Colonic mucosa (tissue), 4 donors: ENCODE data around the gene PTPRT. TPM values are rescaled to one million over a fixed set of nuclear protein-coding genes. Genes with fewer than 3 reads are reported as not detected.

ENCODE experiments used
- DNase-seq: peaks from one replicate; pipeline ENCODE4 v3.0.0-alpha.2; 2020
- H3K27ac ChIP-seq: fragments of 200-600 bp; one replicate; pipeline ENCODE4 v1.8.0; 2021
- H3K27me3 ChIP-seq: fragments of 200-600 bp; one replicate; pipeline ENCODE4 v1.8.0; 2021
- H3K36me3 ChIP-seq: fragments of 200-600 bp; one replicate; pipeline ENCODE4 v1.8.0; 2021
- H3K4me1 ChIP-seq: fragments of 200-600 bp; one replicate; pipeline ENCODE4 v1.8.0; 2021; ENCODE audit warnings: mild to moderate bottlenecking
- H3K4me3 ChIP-seq: fragments of 200-600 bp; one replicate; pipeline ENCODE4 v1.8.0; 2021
- H3K9ac ChIP-seq, 2 donors: one replicate each; pipeline ENCODE4 v1.7.0; 2013; ENCODE audit warnings: control low read depth in 2 of 2, low read depth in 2 of 2, low read length in 2 of 2
- H3K9me3 ChIP-seq: fragments of 200-600 bp; one replicate; pipeline ENCODE4 v1.8.0; 2021
- intact Hi-C: fragments of 100-400 bp; cut with DNase I; formaldehyde crosslinking; loops from one replicate; pipeline ENCODE4 v1.14.1; 2022
- total RNA-seq, 2 donors: library from RNA; stranded (reverse); fragmentation: NEBNext Ultra II Directional in 1 of 2; extraction: Animal tissue kit (Norgen Biotek cat#: 25700) in 1 of 2; gene quantifications; one replicate each; pipeline ENCODE4 v1.2.1, GENCODE V29; 2021
- TF ChIP-seq, protein P1 (sequence below): fragments of 200-600 bp; IDR thresholded peaks from one replicate; pipeline ENCODE4 v1.8.0; 2022; ENCODE audit warnings: antibody characterized with exemption, mild to moderate bottlenecking
- donor health status: healthy.
- donor health status: DM: no; HTN: no; CAD: no.
- donor health status: DM: no; HTN: no; CAD: no.

PTPRT gene
- total RNA-seq, 2 donors from 2014 or later = 0.11 to 0.12 TPM

DNA sequence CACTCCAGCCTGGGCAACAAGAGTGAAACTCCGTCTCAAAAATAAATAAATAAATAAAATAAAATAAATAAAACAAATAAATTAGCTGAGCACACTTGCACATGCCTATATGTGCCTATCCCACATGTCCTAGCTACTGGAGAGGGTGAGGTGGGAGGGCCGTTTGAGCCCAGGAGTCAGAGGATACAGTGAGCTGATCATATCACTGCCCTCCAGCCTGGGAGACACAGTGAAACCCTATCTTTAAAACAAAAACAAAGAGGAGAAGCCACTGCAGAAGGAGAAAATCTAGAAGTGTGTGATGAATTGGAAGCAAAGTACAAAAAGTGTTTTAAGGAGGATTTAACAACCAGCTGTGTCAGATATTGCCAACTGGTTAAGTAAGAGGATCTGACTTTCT lies 728.4 kb downstream of the PTPRT start:
- H3K36me3 ChIP-seq = no peaks in the 10 kb centered on the region
- TF ChIP-seq, protein P1, sequence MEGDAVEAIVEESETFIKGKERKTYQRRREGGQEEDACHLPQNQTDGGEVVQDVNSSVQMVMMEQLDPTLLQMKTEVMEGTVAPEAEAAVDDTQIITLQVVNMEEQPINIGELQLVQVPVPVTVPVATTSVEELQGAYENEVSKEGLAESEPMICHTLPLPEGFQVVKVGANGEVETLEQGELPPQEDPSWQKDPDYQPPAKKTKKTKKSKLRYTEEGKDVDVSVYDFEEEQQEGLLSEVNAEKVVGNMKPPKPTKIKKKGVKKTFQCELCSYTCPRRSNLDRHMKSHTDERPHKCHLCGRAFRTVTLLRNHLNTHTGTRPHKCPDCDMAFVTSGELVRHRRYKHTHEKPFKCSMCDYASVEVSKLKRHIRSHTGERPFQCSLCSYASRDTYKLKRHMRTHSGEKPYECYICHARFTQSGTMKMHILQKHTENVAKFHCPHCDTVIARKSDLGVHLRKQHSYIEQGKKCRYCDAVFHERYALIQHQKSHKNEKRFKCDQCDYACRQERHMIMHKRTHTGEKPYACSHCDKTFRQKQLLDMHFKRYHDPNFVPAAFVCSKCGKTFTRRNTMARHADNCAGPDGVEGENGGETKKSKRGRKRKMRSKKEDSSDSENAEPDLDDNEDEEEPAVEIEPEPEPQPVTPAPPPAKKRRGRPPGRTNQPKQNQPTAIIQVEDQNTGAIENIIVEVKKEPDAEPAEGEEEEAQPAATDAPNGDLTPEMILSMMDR = no peak
- intact Hi-C loops = no loop called here
- no peaks in the 10 kb centered on the region for H3K4me1 ChIP-seq
- no peaks in the 10 kb centered on the region for H3K27me3 ChIP-seq
- no peak overlapping the region for H3K4me3 ChIP-seq
- H3K9me3 ChIP-seq = no peaks in the 10 kb centered on the region
- H3K9ac ChIP-seq = no peak overlapping the region
- no peak for DNase-seq
- H3K27ac ChIP-seq = no peak overlapping the region

DNA sequence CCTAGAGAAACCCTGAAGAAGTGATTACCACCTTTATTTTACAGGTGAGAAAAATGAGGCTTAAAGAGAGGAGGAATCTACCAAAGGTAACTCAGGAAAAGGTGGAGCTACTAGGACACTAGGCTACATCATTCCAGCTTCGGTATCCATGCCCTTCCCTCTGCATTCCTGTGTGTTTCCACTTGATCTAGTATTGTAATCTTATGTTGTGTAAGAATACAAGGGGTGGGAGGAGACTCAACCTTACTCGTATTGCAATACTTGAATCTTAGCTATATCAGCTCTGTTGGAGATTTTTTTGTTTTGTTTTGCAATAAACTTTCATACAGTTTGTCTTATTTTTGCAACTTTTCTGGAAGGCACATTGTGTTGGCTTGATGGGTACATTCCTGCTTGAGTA lies 742.4 kb downstream of the PTPRT start:
- Histone ChIP-seq H3K9ac (no peak overlapping the region), H3K27ac (no peak overlapping the region), H3K4me1 (no peaks in the 10 kb centered on the region), H3K27me3 (no peaks in the 10 kb centered on the region), H3K4me3 (no peak overlapping the region), H3K9me3 (no peaks in the 10 kb centered on the region), H3K36me3 (no peaks in the 10 kb centered on the region)
- TF ChIP-seq, protein P1 = no peak
- DNase-seq = no peak
- intact Hi-C loops = no loop called here

DNA sequence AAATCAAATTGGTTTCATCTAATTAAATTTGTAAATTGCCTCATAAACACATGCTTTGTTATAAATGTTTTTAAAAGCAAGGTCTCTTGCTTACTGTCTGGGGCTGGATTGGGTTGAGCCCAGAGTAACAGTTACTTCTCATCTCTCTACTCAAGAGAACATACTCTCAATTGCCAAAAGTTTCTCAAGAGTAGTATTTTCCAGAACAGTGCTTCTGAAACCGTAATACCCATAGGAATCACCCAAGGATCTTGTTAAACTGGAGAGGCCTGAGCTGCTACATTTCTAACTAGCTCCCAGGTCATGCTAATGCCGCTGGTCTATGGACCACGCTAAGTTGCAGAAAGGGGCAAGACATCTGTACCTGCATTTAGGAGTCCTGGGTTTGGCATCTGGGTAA lies 744.9 kb downstream of the PTPRT start:
- no peaks in the 10 kb centered on the region for H3K36me3 ChIP-seq
- DNase-seq = no peak
- H3K27me3 ChIP-seq = no peaks in the 10 kb centered on the region
- H3K4me3 ChIP-seq = no peak overlapping the region
- H3K9ac ChIP-seq = no peak overlapping the region
- intact Hi-C loops = no loop called here
- H3K9me3 ChIP-seq = no peaks in the 10 kb centered on the region
- H3K4me1 ChIP-seq = no peaks in the 10 kb centered on the region
- no peak overlapping the region for H3K27ac ChIP-seq
- TF ChIP-seq, protein P1 = no peak

DNA sequence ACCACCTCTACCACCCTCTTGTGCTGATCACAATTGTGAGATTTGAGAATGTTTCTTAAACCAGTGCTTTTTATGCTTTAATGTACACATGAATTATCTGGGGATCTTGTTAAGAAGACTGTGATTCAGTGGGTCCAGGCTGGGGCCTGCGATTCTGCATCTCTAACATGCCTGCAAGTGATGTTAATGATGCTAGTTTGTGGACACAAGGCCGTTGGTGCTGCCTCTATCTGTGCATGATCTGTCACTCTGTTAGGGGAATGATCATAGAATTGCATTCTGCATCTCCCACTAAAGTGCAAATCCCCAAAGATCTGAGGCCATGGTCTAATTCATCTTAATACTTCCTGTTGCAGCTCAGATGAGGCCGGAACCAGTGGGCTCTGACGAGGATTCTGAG lies 746.5 kb downstream of the PTPRT start:
- no peaks in the 10 kb centered on the region for H3K27me3 ChIP-seq
- H3K9me3 ChIP-seq = no peaks in the 10 kb centered on the region
- TF ChIP-seq, protein P1 = no peak
- no peak for DNase-seq
- intact Hi-C loops = no loop called here
- H3K36me3 ChIP-seq = no peaks in the 10 kb centered on the region
- H3K9ac ChIP-seq = no peak overlapping the region
- H3K4me3 ChIP-seq = no peak overlapping the region
- H3K27ac ChIP-seq = no peak overlapping the region
- H3K4me1 ChIP-seq = no peaks in the 10 kb centered on the region

DNA sequence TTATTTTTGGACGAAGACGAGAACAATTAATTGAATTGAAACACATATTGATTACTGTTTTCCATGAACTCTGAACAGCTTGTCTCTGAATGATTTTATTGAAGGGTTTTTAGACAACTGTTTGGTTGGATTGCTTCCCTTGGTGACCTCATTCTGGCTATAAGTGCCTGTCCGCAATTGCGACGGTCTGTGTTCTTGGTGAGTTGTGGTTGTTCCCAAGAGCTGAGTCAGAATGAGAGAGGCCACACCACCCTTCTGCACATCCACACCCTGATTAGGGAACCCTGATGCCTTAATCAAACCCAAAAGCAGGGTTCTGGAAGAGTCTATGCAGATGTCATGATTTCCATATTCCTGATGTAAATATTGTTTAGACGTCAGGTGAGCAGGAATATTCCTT lies 747.0 kb downstream of the PTPRT start:
- Histone ChIP-seq H3K9me3 (no peaks in the 10 kb centered on the region), H3K27me3 (no peaks in the 10 kb centered on the region), H3K27ac (no peak overlapping the region), H3K4me3 (no peak overlapping the region), H3K9ac (no peak overlapping the region), H3K4me1 (no peaks in the 10 kb centered on the region), H3K36me3 (no peaks in the 10 kb centered on the region)
- TF ChIP-seq, protein P1 = no peak
- DNase-seq = no peak
- intact Hi-C loops = no loop called here

DNA sequence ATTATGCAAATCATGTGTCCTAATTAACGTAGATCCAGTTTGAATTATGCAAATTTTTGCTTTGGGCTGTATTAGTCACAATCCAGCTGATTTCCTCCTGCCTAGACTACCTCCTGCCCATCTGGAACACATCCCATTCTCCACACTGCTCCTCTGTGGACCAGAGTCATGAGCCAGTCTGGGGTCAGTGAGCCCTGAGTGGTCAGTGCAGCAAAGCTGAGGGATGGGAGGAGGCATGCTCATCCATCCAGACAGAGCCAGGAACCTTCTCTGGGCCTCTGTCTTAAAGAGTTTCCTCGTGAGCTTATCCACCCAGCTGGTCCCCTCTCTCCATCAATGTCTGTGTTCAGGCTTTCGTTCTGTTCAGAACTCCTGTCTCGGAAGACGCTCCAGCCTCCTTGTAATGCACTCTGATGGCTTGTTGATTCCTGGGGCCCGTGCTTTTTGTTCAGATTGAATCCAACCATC lies 747.8 kb downstream of the PTPRT start:
- intact Hi-C loops = no loop called here
- TF ChIP-seq, protein P1 = no peak
- no peak for DNase-seq

More for the DNA sequence above, 747.8 kb downstream of the PTPRT start:
- H3K27ac ChIP-seq = no peak overlapping the region
- H3K36me3 ChIP-seq = no peaks in the 10 kb centered on the region
- H3K9me3 ChIP-seq = no peaks in the 10 kb centered on the region
- H3K9ac ChIP-seq = no peak overlapping the region
- no peaks in the 10 kb centered on the region for H3K27me3 ChIP-seq
- no peaks in the 10 kb centered on the region for H3K4me1 ChIP-seq
- H3K4me3 ChIP-seq = no peak overlapping the region
